Forelimb muscle (tissue), 1 donor: ENCODE measurements around the gene BRAF. TPM values are rescaled to one million over a fixed set of nuclear protein-coding genes. Genes with fewer than 3 reads are reported as not detected.
"Not testable (repeated sequence)": the region's sequence is repeated elsewhere in the genome, so short reads cannot be mapped to it uniquely, and the experiment has no call there.

Source experiments
- DNase-seq: peaks from one replicate; pipeline ENCODE4 v3.0.0-alpha.2; 2013; ENCODE audit warnings: low read depth
- polyA plus RNA-seq: library from polyadenylated mRNA; unstranded; fragments of 120-200 nt; gene quantifications from one replicate; pipeline ENCODE4 v1.2.1, GENCODE V29; 2013; ENCODE audit not compliant: insufficient read length

Gene BRAF
- polyA plus RNA-seq, 1 donor, result 9.8 TPM

- no peak for DNase-seq
These were observed 151.6 kb downstream of the BRAF start for GRCh38 chr7:140773104-140773503.

GRCh38 chr7:140771826-140772225 lies 152.9 kb downstream of the BRAF start:
- no peak for DNase-seq

- no peak for DNase-seq
These were observed 154.9 kb downstream of the BRAF start for GRCh38 chr7:140769852-140770251.

- no peak for DNase-seq
These were observed 157.3 kb downstream of the BRAF start for GRCh38 chr7:140767418-140767817.

- not testable (repeated sequence) for DNase-seq
These were observed 159.3 kb downstream of the BRAF start for GRCh38 chr7:140765441-140765840.

- not testable (repeated sequence) for DNase-seq
These were observed 161.6 kb downstream of the BRAF start for GRCh38 chr7:140763166-140763565.

- not testable (repeated sequence) for DNase-seq
These were observed 163.4 kb downstream of the BRAF start for GRCh38 chr7:140761375-140761774.

- DNase-seq, result no peak
These were observed 170.2 kb downstream of the BRAF start for GRCh38 chr7:140754506-140754905.

- no peak for DNase-seq
These were observed 172.2 kb downstream of the BRAF start for GRCh38 chr7:140752533-140752932.

- no peak for DNase-seq
These were observed 178.0 kb downstream of the BRAF start for GRCh38 chr7:140746751-140747150.

- DNase-seq, result no peak
These were observed 179.3 kb downstream of the BRAF start for GRCh38 chr7:140745266-140746058.

GRCh38 chr7:140744005-140744404 lies 180.7 kb downstream of the BRAF start:
- DNase-seq, result no peak

- not testable (repeated sequence) for DNase-seq
These were observed 181.5 kb downstream of the BRAF start for GRCh38 chr7:140743255-140743654.

- DNase-seq, result no peak
These were observed 186.4 kb downstream of the BRAF start for GRCh38 chr7:140738280-140738679.

GRCh38 chr7:140734729-140735128 lies 190.0 kb downstream of the BRAF start:
- DNase-seq, result no peak

- no peak for DNase-seq
These were observed 190.6 kb downstream of the BRAF start for GRCh38 chr7:140734096-140734495.

GRCh38 chr7:140732416-140732815 lies 192.3 kb downstream of the BRAF start:
- DNase-seq, result no peak

GRCh38 chr7:140726281-140726680 lies 198.4 kb downstream of the BRAF start:
- no peak for DNase-seq

- DNase-seq, result no peak
These were observed 200.0 kb downstream of the BRAF start for GRCh38 chr7:140724706-140725105.

- DNase-seq, result no peak
These were observed 201.2 kb downstream of the BRAF start for GRCh38 chr7:140723574-140723973.

GRCh38 chr7:140723006-140723405 lies 201.7 kb downstream of the BRAF start:
- no peak for DNase-seq

- DNase-seq, result no peak
These were observed 202.5 kb downstream of the BRAF start for GRCh38 chr7:140722254-140722653.

GRCh38 chr7:140719721-140720120 lies 205.0 kb downstream of the BRAF start:
- no peak for DNase-seq
